GM23248 (cell line): ENCODE measurements around the gene HES2.

Experiments used
- EZH2 ChIP-seq: fragments of 200-600 bp; sonication (generic); IDR thresholded peaks from 2 replicates; pipeline ENCODE4 v1.6.1; 2018; ENCODE audit warnings: antibody characterized with exemption, mild to moderate bottlenecking; ENCODE audit not compliant: insufficient read depth, poor library complexity, severe bottlenecking
- EZH2phosphoT487 ChIP-seq: fragments of 200-600 bp; sonication (generic); IDR thresholded peaks from 2 replicates; pipeline ENCODE4 v1.6.1; 2018; ENCODE audit warnings: antibody characterized with exemption, moderate library complexity, mild to moderate bottlenecking, low read depth; ENCODE audit not compliant: insufficient read depth

GRCh38 chr1:6367381-6368012, 52.2 kb downstream of the HES2 start:
- no peak for TF ChIP-seq EZH2
- no peak for TF ChIP-seq EZH2phosphoT487
